H9 (cell line): ENCODE data around the gene GPC6. TPM values are rescaled to one million over a fixed set of nuclear protein-coding genes. Genes with fewer than 3 reads are reported as not detected.

Experiments used
- DNase-seq: peaks from one replicate; pipeline ENCODE4 v3.0.0-alpha.2; 2017
- H2AFZ ChIP-seq: one replicate; pipeline ENCODE4 v1.6.1; 2013; ENCODE audit warnings: mild to moderate bottlenecking, low read length, control low read depth, moderate library complexity
- H2AK5ac ChIP-seq: 2 replicates; pipeline ENCODE4 v1.6.1; 2013; ENCODE audit warnings: low read length, control low read depth, mixed read lengths; ENCODE audit not compliant: insufficient read length
- H2BK120ac ChIP-seq: one replicate; pipeline ENCODE4 v1.6.1; 2013; ENCODE audit warnings: low read depth, mild to moderate bottlenecking, low read length, control low read depth, inconsistent platforms; ENCODE audit not compliant: poor library complexity, severe bottlenecking
- H2BK12ac ChIP-seq: 2 replicates; pipeline ENCODE4 v1.6.1; 2013; ENCODE audit warnings: low read length, control low read depth, mixed read lengths, low read depth; ENCODE audit not compliant: insufficient read length
- H2BK15ac ChIP-seq: 2 replicates; pipeline ENCODE4 v1.6.1; 2013; ENCODE audit warnings: low read depth, low read length, control low read depth
- H2BK20ac ChIP-seq: one replicate; pipeline ENCODE4 v1.6.1; 2013; ENCODE audit warnings: low read depth, mild to moderate bottlenecking, low read length, control low read depth, inconsistent platforms; ENCODE audit not compliant: poor library complexity, severe bottlenecking
- H2BK5ac ChIP-seq: 2 replicates; pipeline ENCODE4 v1.6.1; 2013; ENCODE audit warnings: low read length, control low read depth, mixed read lengths; ENCODE audit not compliant: insufficient read length
- H3K14ac ChIP-seq: 2 replicates; pipeline ENCODE4 v1.6.1; 2013; ENCODE audit warnings: low read length, control low read depth; ENCODE audit not compliant: insufficient read depth
- H3K18ac ChIP-seq: 2 replicates; pipeline ENCODE4 v1.6.1; 2013; ENCODE audit warnings: low read depth, mild to moderate bottlenecking, mixed read lengths, low read length, control low read depth; ENCODE audit not compliant: insufficient read length
- H3K23ac ChIP-seq: 2 replicates; pipeline ENCODE4 v1.6.1; 2013; ENCODE audit warnings: low read length, control low read depth, mixed read lengths, low read depth; ENCODE audit not compliant: insufficient read length
- H3K23me2 ChIP-seq: 2 replicates; pipeline ENCODE4 v1.6.1; 2013; ENCODE audit warnings: low read depth, mild to moderate bottlenecking, mixed read lengths, low read length, control low read depth; ENCODE audit not compliant: insufficient read length, poor library complexity, severe bottlenecking
- H3K27ac ChIP-seq: 2 replicates; pipeline ENCODE4 v1.5.1; 2013; ENCODE audit warnings: low read length, control low read depth, mixed read lengths, low read depth; ENCODE audit not compliant: insufficient read length
- H3K27me3 ChIP-seq: 2 replicates; pipeline ENCODE4 v1.6.1; 2013; ENCODE audit warnings: low read length, control low read depth, inconsistent platforms; ENCODE audit not compliant: insufficient read depth
- H3K4ac ChIP-seq: 2 replicates; pipeline ENCODE4 v1.6.1; 2013; ENCODE audit warnings: low read depth, mild to moderate bottlenecking, control low read depth, inconsistent platforms, low read length, moderate library complexity
- H3K4me1 ChIP-seq: 2 replicates; pipeline ENCODE4 v1.6.1; 2013; ENCODE audit warnings: low read length, control low read depth, inconsistent platforms; ENCODE audit not compliant: insufficient read depth
- H3K4me2 ChIP-seq: 2 replicates; pipeline ENCODE4 v1.6.1; 2013; ENCODE audit warnings: low read length, control low read depth, mixed read lengths; ENCODE audit not compliant: insufficient read length, insufficient read depth
- H3K56ac ChIP-seq: 2 replicates; pipeline ENCODE4 v1.6.1; 2013; ENCODE audit warnings: low read depth, mild to moderate bottlenecking, mixed read lengths, low read length, control low read depth; ENCODE audit not compliant: insufficient read length
- H3K79me1 ChIP-seq: 2 replicates; pipeline ENCODE4 v1.6.1; 2013; ENCODE audit warnings: low read depth, mild to moderate bottlenecking, moderate library complexity, low read length, control low read depth, inconsistent platforms; ENCODE audit not compliant: insufficient read depth, poor library complexity, severe bottlenecking
- H3K79me2 ChIP-seq: 2 replicates; pipeline ENCODE4 v1.6.1; 2013; ENCODE audit warnings: low read length, control low read depth, inconsistent platforms; ENCODE audit not compliant: insufficient read depth
- H3K9ac ChIP-seq: 2 replicates; pipeline ENCODE4 v1.6.1; 2013; ENCODE audit warnings: low read length, control low read depth, mixed read lengths; ENCODE audit not compliant: insufficient read length; ENCODE audit errors: extremely low read depth
- H3K9me3 ChIP-seq: one replicate; pipeline ENCODE4 v1.6.1; 2013; ENCODE audit warnings: low read depth, low read length, inconsistent platforms; ENCODE audit not compliant: control insufficient read depth
- H3T11ph ChIP-seq: one replicate; pipeline ENCODE4 v1.6.1; 2013; ENCODE audit warnings: mild to moderate bottlenecking, low read length, control low read depth, inconsistent platforms
- H4K20me1 ChIP-seq: one replicate; pipeline ENCODE4 v1.6.1; 2013; ENCODE audit not compliant: control insufficient read depth, insufficient read length, insufficient read depth
- H4K5ac ChIP-seq: 2 replicates; pipeline ENCODE4 v1.6.1; 2013; ENCODE audit warnings: low read depth, mild to moderate bottlenecking, mixed read lengths, low read length, control low read depth; ENCODE audit not compliant: insufficient read length
- H4K8ac ChIP-seq: replicated peaks from 2 replicates; pipeline ENCODE4 v1.6.1; 2013; ENCODE audit warnings: low read length, control low read depth, mixed read lengths, low read depth; ENCODE audit not compliant: insufficient read length
- H4K91ac ChIP-seq: 2 replicates; pipeline ENCODE4 v1.6.1; 2013; ENCODE audit warnings: low read depth, mild to moderate bottlenecking, moderate library complexity, mixed read lengths, low read length, control low read depth; ENCODE audit not compliant: insufficient read length
- H3K27ac Mint-ChIP-seq, 3 experiments: 2 replicates in 2 of 3; 3 replicates in 1 of 3; pipeline ENCODE4 v1.8.0; 2020 to 2021; ENCODE audit warnings: mixed read lengths in 3 of 3, mild to moderate bottlenecking in 1 of 3, moderate library complexity in 1 of 3
- H3K27me3 Mint-ChIP-seq: 2 replicates; pipeline ENCODE4 v1.8.0; 2021; ENCODE audit warnings: low read depth, mild to moderate bottlenecking, moderate library complexity, mixed read lengths
- H3K36me3 Mint-ChIP-seq, 3 experiments: 2 replicates in 2 of 3; 3 replicates in 1 of 3; pipeline ENCODE4 v1.8.0; 2020 to 2021; ENCODE audit warnings: low read depth in 3 of 3, mixed read lengths in 3 of 3; ENCODE audit not compliant: insufficient read depth in 1 of 3
- H3K4me1 Mint-ChIP-seq, 2 experiments: 2 replicates each; pipeline ENCODE4 v1.8.0; 2020; ENCODE audit warnings: mixed read lengths in 2 of 2
- H3K4me3 Mint-ChIP-seq, 2 experiments: 2 replicates in 1 of 2; 3 replicates in 1 of 2; pipeline ENCODE4 v1.8.0; 2020 to 2021; ENCODE audit warnings: mild to moderate bottlenecking in 2 of 2, mixed read lengths in 2 of 2, moderate library complexity in 1 of 2
- H3K9me3 Mint-ChIP-seq, 2 experiments: 2 replicates in 1 of 2; 3 replicates in 1 of 2; pipeline ENCODE4 v1.8.0; 2020; ENCODE audit warnings: mild to moderate bottlenecking in 2 of 2, mixed read lengths in 2 of 2, moderate library complexity in 1 of 2
- WGBS: extraction: QIAGEN DNeasy Blood & Tissue Kit; methylation state at CpG from one replicate; pipeline ENCODE4 v1.1.7; 2013; ENCODE audit warnings: missing lambda C conversion rate, low lambda C conversion rate, mixed read lengths; ENCODE audit not compliant: insufficient read length; ENCODE audit errors: extremely low coverage; 5-methylcytosine and 5-hydroxymethylcytosine counted together
- total RNA-seq: library from RNA; stranded (reverse); gene quantifications from 2 replicates; pipeline ENCODE4 v1.2.1, GENCODE V29; 2021
- TF ChIP-seq, protein P1 (sequence below): fragments of 200-600 bp; sonication (generic); conservative IDR thresholded peaks from 3 replicates; pipeline ENCODE4 v1.8.0; 2021; ENCODE audit warnings: antibody characterized with exemption, mild to moderate bottlenecking

Gene GPC6
- total RNA-seq, 1 experiment from 2014 or later = 15.6 TPM

DNA sequence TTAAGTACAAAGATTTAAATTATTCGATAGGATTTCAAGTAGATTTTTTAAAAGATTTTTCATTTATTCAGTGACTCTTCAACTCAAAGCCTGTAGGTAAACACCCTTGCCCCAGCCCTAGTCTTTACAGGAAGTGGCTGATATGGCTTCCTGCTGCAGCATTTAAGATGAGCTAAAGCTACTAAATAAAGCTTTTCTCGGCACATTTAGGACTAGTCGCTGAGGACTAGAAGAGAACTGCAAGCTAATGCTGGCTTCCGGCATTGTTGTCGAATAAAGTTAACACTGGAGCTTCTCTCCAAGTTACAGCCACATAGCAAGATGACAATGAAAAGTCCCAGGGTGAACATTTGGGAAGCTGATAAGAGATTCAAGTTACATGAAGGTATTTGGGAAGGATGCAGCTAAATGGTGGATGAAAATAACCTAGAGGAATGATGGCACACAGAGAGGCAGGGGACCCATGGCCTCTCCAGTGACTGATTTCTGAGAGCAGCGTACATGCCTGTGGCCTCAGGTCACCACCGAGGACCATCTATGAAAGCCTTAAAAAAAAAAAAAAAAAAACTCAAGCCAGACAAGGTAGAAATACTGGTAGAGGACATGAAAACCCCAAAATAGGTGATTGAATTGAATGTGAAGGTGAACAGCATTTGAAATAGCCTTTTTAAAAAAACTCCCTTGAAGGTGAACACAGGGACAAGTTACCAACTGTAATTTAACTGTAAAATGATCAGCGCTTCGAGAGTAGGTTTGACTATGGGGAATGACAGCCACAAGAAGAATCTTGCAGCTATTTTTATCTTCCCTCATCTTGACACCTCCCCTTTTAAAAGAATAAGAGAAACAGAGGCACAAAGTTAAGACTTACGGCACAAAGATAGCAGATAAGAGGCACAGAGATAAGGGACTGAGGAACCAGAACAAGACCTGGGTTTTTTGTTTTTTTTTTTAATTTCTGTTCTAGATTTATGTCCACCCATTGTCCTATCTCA, 1097.5 kb downstream of the GPC6 start:
- H3K23me2 ChIP-seq = no peaks in the 10 kb centered on the region
- H3K9me3 ChIP-seq = no peaks in the 10 kb centered on the region
- no peak overlapping the region for H2AFZ ChIP-seq
- no peak overlapping the region for H3K23ac ChIP-seq
- H2BK12ac ChIP-seq = no peak overlapping the region
- peaks cover 4% of the 10 kb centered on the region; the same call in 1 of the 2 replicates for H3K4me1 ChIP-seq
- H3K36me3 Mint-ChIP-seq = no peaks in the 10 kb centered on the region
- H3K4ac ChIP-seq = no peak overlapping the region
- TF ChIP-seq, protein P1, sequence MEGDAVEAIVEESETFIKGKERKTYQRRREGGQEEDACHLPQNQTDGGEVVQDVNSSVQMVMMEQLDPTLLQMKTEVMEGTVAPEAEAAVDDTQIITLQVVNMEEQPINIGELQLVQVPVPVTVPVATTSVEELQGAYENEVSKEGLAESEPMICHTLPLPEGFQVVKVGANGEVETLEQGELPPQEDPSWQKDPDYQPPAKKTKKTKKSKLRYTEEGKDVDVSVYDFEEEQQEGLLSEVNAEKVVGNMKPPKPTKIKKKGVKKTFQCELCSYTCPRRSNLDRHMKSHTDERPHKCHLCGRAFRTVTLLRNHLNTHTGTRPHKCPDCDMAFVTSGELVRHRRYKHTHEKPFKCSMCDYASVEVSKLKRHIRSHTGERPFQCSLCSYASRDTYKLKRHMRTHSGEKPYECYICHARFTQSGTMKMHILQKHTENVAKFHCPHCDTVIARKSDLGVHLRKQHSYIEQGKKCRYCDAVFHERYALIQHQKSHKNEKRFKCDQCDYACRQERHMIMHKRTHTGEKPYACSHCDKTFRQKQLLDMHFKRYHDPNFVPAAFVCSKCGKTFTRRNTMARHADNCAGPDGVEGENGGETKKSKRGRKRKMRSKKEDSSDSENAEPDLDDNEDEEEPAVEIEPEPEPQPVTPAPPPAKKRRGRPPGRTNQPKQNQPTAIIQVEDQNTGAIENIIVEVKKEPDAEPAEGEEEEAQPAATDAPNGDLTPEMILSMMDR = no peak
- H3T11ph ChIP-seq = no peak overlapping the region
- no peak overlapping the region for H3K18ac ChIP-seq
- WGBS = no CpG with 5 or more reads among the region's 10 CpGs
- H4K20me1 ChIP-seq = no peaks in the 10 kb centered on the region
- no peaks in the 10 kb centered on the region for H3K9me3 Mint-ChIP-seq
- H4K91ac ChIP-seq = no peak overlapping the region
- no peak overlapping the region for H3K14ac ChIP-seq
- H3K27me3 Mint-ChIP-seq = no peaks in the 10 kb centered on the region; the same call in none of the 2 replicates
- H2AK5ac ChIP-seq = no peak overlapping the region
- no peak overlapping the region for H3K4me2 ChIP-seq
- no peak overlapping the region for H2BK5ac ChIP-seq
- no peak overlapping the region for H3K9ac ChIP-seq
- no peak overlapping the region for H3K56ac ChIP-seq
- H3K79me1 ChIP-seq = no peaks in the 10 kb centered on the region
- no peaks in the 10 kb centered on the region for H3K27me3 ChIP-seq
- no peak overlapping the region for H3K4me3 Mint-ChIP-seq
- no peak overlapping the region for H4K5ac ChIP-seq
- H3K27ac Mint-ChIP-seq = peak overlapping the region in 1 of 3 experiments; percentile 23; a peak in 1 of 7 replicates
- no peak overlapping the region for H2BK120ac ChIP-seq
- no peak overlapping the region for H2BK15ac ChIP-seq
- no peaks in the 10 kb centered on the region for H3K79me2 ChIP-seq
- H4K8ac ChIP-seq = no peak overlapping the region
- no peak overlapping the region for H2BK20ac ChIP-seq
- no peak overlapping the region for H3K27ac ChIP-seq
- H3K4me1 Mint-ChIP-seq = peaks cover 9% of the 10 kb centered on the region in 2 experiments
- no peak for DNase-seq
